ENCODE results near the gene ZNF732.

ZNF732 gene

DNA sequence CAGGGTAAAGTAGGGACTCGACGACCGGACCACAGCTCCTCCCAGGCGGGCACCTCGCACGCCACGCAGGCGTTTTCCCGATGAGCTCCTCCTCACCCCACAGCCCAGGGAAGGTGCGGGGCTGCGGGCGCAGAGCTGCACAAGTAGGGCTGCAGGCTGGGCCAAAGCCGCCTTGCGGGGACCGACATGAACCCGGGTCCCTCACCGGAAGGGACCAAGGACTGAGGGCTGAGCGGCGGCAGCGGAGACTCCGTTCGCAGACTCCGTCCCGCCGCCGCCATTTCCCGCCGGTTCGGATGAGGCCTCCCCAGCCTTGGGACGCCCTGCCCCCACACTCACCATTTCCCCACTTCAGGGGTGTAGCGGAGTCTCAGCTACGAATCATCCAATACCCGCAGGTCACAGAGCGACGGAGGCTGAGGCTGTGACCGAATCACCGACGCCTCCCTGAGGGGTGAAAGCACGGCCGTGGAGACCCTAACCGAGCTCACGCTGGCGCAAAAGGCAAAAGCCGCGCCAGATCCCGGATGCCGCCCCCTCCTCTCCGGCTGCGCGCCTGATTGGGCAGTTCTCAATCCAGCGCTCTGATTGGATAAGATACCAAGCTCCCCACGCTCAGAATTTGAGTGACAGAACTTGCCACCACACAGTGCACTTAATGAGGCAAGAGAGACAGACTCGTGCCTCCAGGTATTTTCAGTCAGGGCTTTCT, at the start of gene ZNF732:
TSS of gene ZNF732 (minus strand) at position 506 of the 712 bp plus-strand sequence. CDS start at position 342, 164 bp downstream.
- Histone ChIP-seq H3K4me3 (peak within 1 kb of the TSS; percentile 36 to 58), H3K27me3 (peaks cover 0 to 12% of the 10 kb centered on the region in 2 donors), H3K9me3 (peaks cover 0 to 28% (median 0%) of the 10 kb centered on the region in 3 donors), H3K4me1 (peaks cover 0 to 6% (median 2%) of the 10 kb centered on the region in 4 donors), H3K36me3 (no peaks in the 10 kb centered on the region), H3K27ac (peak within 1 kb of the TSS in 1 of 2 donors; percentile 33)
- intact Hi-C loops (cut with DNase I; ENCODE audit: low total_unique reads): no loop called here
- TF ChIP-seq, protein P1, sequence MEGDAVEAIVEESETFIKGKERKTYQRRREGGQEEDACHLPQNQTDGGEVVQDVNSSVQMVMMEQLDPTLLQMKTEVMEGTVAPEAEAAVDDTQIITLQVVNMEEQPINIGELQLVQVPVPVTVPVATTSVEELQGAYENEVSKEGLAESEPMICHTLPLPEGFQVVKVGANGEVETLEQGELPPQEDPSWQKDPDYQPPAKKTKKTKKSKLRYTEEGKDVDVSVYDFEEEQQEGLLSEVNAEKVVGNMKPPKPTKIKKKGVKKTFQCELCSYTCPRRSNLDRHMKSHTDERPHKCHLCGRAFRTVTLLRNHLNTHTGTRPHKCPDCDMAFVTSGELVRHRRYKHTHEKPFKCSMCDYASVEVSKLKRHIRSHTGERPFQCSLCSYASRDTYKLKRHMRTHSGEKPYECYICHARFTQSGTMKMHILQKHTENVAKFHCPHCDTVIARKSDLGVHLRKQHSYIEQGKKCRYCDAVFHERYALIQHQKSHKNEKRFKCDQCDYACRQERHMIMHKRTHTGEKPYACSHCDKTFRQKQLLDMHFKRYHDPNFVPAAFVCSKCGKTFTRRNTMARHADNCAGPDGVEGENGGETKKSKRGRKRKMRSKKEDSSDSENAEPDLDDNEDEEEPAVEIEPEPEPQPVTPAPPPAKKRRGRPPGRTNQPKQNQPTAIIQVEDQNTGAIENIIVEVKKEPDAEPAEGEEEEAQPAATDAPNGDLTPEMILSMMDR (IDR thresholded peaks at IDR 0.05): no peak
- DNase-seq: peak in 1 of 2 donors; percentile 26

GRCh38 chr4:340011-340410, 34.7 kb upstream of the ZNF732 start:
- TF ChIP-seq, protein P1 (IDR thresholded peaks at IDR 0.05): no peak
- Histone ChIP-seq H3K9me3 (peaks cover 0 to 25% (median 5%) of the 10 kb centered on the region in 3 donors), H3K27ac (no peak overlapping the region), H3K4me3 (no peak overlapping the region), H3K36me3 (peaks cover 13 to 33% (median 33%) of the 10 kb centered on the region in 3 donors), H3K4me1 (peaks cover 0 to 25% (median 8%) of the 10 kb centered on the region in 4 donors), H3K27me3 (no peaks in the 10 kb centered on the region)
- intact Hi-C loops (cut with DNase I; ENCODE audit: low total_unique reads): no loop called here
- DNase-seq: no peak

GRCh38 chr4:338759-339097, 33.5 kb upstream of the ZNF732 start:
- Histone ChIP-seq H3K9me3 (peaks cover 0 to 16% (median 5%) of the 10 kb centered on the region in 3 donors), H3K36me3 (peaks cover under 1 to 20% (median 20%) of the 10 kb centered on the region in 3 donors), H3K4me3 (peak overlapping the region; percentile 87 to 89), H3K4me1 (peaks cover 0 to 25% (median 8%) of the 10 kb centered on the region in 4 donors), H3K27me3 (no peaks in the 10 kb centered on the region), H3K27ac (peak overlapping the region; percentile 84 to 94)
- intact Hi-C loops (cut with DNase I; ENCODE audit: low total_unique reads): loop anchor here (10.0 kb wide), 3 partner anchors 94 to 336 kb away; partner anchors contain the start of genes ATP5ME and MYL5
- no peak for DNase-seq
- TF ChIP-seq, protein P1 (IDR thresholded peaks at IDR 0.05): no peak

DNA sequence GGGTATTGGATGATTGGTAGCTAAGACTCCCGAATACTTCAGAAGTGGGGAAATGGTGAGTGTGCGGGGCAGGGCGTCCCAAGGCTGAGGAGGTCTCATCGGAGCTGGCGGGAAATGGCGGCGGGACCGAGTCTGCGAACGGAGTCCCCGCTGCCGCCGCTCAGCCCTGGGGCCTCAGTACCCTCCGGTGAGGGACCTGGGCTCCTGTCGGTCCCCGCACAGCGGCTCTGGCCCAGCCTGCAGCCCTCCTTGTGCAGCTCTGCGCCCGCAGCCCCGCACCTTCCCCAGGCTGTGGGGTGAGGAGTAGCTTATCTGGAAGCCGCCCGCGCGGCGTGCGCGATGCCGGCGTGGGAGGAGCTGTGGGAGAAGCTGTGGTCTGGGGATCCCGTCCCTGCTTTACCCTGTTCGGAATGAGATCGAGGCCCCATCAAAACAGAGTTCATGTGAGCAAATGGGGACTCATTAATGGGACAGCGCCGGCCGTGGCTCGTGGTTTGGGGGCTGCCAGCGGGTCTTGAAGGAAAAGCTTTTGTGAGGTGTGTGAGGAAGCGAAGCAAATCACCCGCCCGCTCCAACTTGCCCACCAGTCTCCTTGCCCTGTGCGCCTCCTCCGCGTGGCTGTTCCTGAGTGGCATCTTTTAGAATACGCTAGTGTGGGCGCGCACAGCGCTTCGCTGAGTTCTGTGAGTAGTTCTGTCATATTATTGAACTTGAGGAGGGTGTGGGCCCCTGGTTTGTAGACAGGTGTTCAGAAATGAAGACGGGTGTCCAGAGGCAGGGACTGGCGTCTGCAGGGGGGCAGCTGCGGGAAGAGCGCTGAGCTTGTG, 32.9 kb upstream of the ZNF732 start:
- H3K36me3 ChIP-seq: peaks cover 0 to 17% (median 16%) of the 10 kb centered on the region in 3 donors
- intact Hi-C loops (cut with DNase I; ENCODE audit: low total_unique reads): loop anchor here (10.0 kb wide), 3 partner anchors 93 to 337 kb away; partner anchors contain the start of genes ATP5ME and MYL5
- no peak for DNase-seq

More for the DNA sequence above, 32.9 kb upstream of the ZNF732 start:
- Histone ChIP-seq H3K4me1 (peaks cover 0 to 25% (median 8%) of the 10 kb centered on the region in 4 donors), H3K27me3 (no peaks in the 10 kb centered on the region), H3K27ac (peak overlapping the region; percentile 84 to 94), H3K4me3 (peak overlapping the region; percentile 87 to 89), H3K9me3 (peaks cover 0 to 11% (median 4%) of the 10 kb centered on the region in 3 donors)
- TF ChIP-seq, protein P1 (IDR thresholded peaks at IDR 0.05): no peak
